IMR-90 (cell line): ENCODE measurements around the gene CCR3. TPM values are rescaled to one million over a fixed set of nuclear protein-coding genes. Genes with fewer than 3 reads are reported as not detected.

Source experiments
- ATAC-seq: fragments of 200-7000 bp; cut with Tn5 transposase; 2 replicates; pipeline ENCODE4 v1.9.1; 2020; ENCODE audit warnings: low read depth, mild to moderate bottlenecking, moderate library complexity
- BruUV-seq: library from RNA; stranded (reverse); fragments of 400-500 nt; replicated peaks from 2 replicates; lab custom pipeline; 2021; lab: Mats Ljungman, UMichigan
- CTCF ChIA-PET: fragments of 300-600 bp; formaldehyde crosslinking; extraction: SDS; loops from one replicate; lab custom pipeline; 2021; ENCODE audit warnings: antibody characterized with exemption; lab: Yijun Ruan, JAX
- POLR2A ChIA-PET: fragments of 300-600 bp; sonication (Branson Sonifier 250); formaldehyde crosslinking; loops from one replicate; lab custom pipeline; 2022; ENCODE audit warnings: antibody characterized with exemption; ENCODE audit not compliant: unreplicated experiment; lab: Charles Lee
- DNase-seq: peaks from one replicate; pipeline ENCODE4 v3.0.0; 2013
- H2AFZ ChIP-seq: replicated peaks from 2 replicates; pipeline ENCODE3; 2013; ENCODE audit warnings: low read length, mild to moderate bottlenecking; ENCODE audit not compliant: poor library complexity
- H2AK5ac ChIP-seq: 2 replicates; pipeline ENCODE4 v1.6.1; 2013; ENCODE audit warnings: low read depth, low read length, inconsistent platforms
- H2AK9ac ChIP-seq: replicated peaks from 2 replicates; pipeline ENCODE3; 2013; ENCODE audit warnings: mild to moderate bottlenecking, low read depth, low read length, moderate library complexity; ENCODE audit not compliant: poor library complexity
- H2BK120ac ChIP-seq: 2 replicates; pipeline ENCODE4 v1.6.1; 2013; ENCODE audit warnings: low read depth, low read length, inconsistent platforms
- H2BK15ac ChIP-seq: 3 replicates; pipeline ENCODE4 v1.6.1; 2013; ENCODE audit warnings: low read depth, low read length, inconsistent platforms
- H2BK20ac ChIP-seq: 2 replicates; pipeline ENCODE4 v1.6.1; 2013; ENCODE audit warnings: low read depth, mild to moderate bottlenecking, inconsistent platforms, low read length, moderate library complexity
- H2BK5ac ChIP-seq: 2 replicates; pipeline ENCODE4 v1.6.1; 2013; ENCODE audit warnings: mild to moderate bottlenecking, low read depth, low read length, inconsistent platforms; ENCODE audit not compliant: poor library complexity, severe bottlenecking
- H3K14ac ChIP-seq: replicated peaks from 2 replicates; pipeline ENCODE4 v1.6.1; 2013; ENCODE audit warnings: low read depth, low read length, inconsistent platforms
- H3K18ac ChIP-seq: 2 replicates; pipeline ENCODE4 v1.6.1; 2013; ENCODE audit warnings: low read depth, low read length, control low read depth
- H3K23ac ChIP-seq: 2 replicates; pipeline ENCODE4 v1.6.1; 2013; ENCODE audit warnings: low read depth, low read length, inconsistent platforms
- H3K27ac ChIP-seq: 2 replicates; pipeline ENCODE4 v1.5.1; 2013; ENCODE audit warnings: mild to moderate bottlenecking, control low read depth, low read length; ENCODE audit not compliant: insufficient read depth
- H3K27me3 ChIP-seq: 2 replicates; pipeline ENCODE4 v1.6.1; 2013; ENCODE audit warnings: low read length; ENCODE audit not compliant: control insufficient read depth, insufficient read depth
- H3K36me3 ChIP-seq: 2 replicates; pipeline ENCODE4 v1.6.1; 2013; ENCODE audit warnings: low read length, mixed read lengths; ENCODE audit not compliant: control insufficient read depth, insufficient read depth
- H3K4ac ChIP-seq: 2 replicates; pipeline ENCODE4 v1.6.1; 2013; ENCODE audit warnings: low read depth, low read length, inconsistent platforms
- H3K4me1 ChIP-seq: 2 replicates; pipeline ENCODE4 v1.6.1; 2013; ENCODE audit warnings: low read length, mixed read lengths; ENCODE audit not compliant: control insufficient read depth, insufficient read depth
- H3K4me2 ChIP-seq: 2 replicates; pipeline ENCODE4 v1.6.1; 2013; ENCODE audit warnings: low read depth, mild to moderate bottlenecking, control low read depth, low read length, moderate library complexity
- H3K4me3 ChIP-seq: 2 replicates; pipeline ENCODE4 v1.5.1; 2013; ENCODE audit warnings: low read depth, mild to moderate bottlenecking, control low read depth, low read length, moderate library complexity; ENCODE audit not compliant: insufficient read depth
- H3K56ac ChIP-seq: 2 replicates; pipeline ENCODE4 v1.6.1; 2013; ENCODE audit warnings: low read length, inconsistent platforms; ENCODE audit not compliant: insufficient read depth; ENCODE audit errors: extremely low read depth
- H3K79me1 ChIP-seq, 2 experiments: 2 replicates each; pipeline ENCODE4 v1.6.1; 2013; ENCODE audit warnings: low read length in 2 of 2, inconsistent platforms in 1 of 2, low read depth in 1 of 2
- H3K9ac ChIP-seq: 2 replicates; pipeline ENCODE4 v1.6.1; 2013; ENCODE audit warnings: low read depth, low read length, control low read depth
- H3K9me1 ChIP-seq: 2 replicates; pipeline ENCODE4 v1.6.1; 2013; ENCODE audit warnings: low read length, inconsistent platforms; ENCODE audit not compliant: insufficient read depth
- H3K9me3 ChIP-seq: 2 replicates; pipeline ENCODE4 v1.6.1; 2013; ENCODE audit warnings: low read length; ENCODE audit not compliant: control insufficient read depth, insufficient read depth
- H4K20me1 ChIP-seq: 2 replicates; pipeline ENCODE4 v1.6.1; 2013; ENCODE audit warnings: low read length, inconsistent platforms; ENCODE audit not compliant: insufficient read depth
- H4K5ac ChIP-seq: 2 replicates; pipeline ENCODE4 v1.6.1; 2013; ENCODE audit warnings: mild to moderate bottlenecking, low read depth, low read length, control low read depth
- H4K8ac ChIP-seq, 2 experiments: 2 replicates each; pipeline ENCODE4 v1.6.1; 2013; ENCODE audit warnings: low read depth in 2 of 2, low read length in 2 of 2, control low read depth in 1 of 2, inconsistent platforms in 1 of 2
- H4K91ac ChIP-seq: 2 replicates; pipeline ENCODE4 v1.6.1; 2013; ENCODE audit warnings: low read depth, low read length, inconsistent platforms; ENCODE audit not compliant: insufficient read depth
- WGBS, 2 experiments: methylation state at CpG; one replicate each; pipeline versions ENCODE4 v1.1.5 to v1.1.7; 2013; ENCODE audit warnings: missing lambda C conversion rate in 2 of 2; ENCODE audit not compliant: insufficient read length in 1 of 2; ENCODE audit errors: extremely low coverage in 2 of 2; 5-methylcytosine and 5-hydroxymethylcytosine counted together
- dilution Hi-C: fragments of 300-500 bp; cut with HindIII; formaldehyde crosslinking; loops from one replicate; pipeline ENCODE4 v1.14.3; 2018; ENCODE audit warnings: low sequenced_read_pairs; ENCODE audit not compliant: unreplicated experiment
- in situ Hi-C: fragments of 300-500 bp; cut with MboI; formaldehyde crosslinking; loops from 3 replicates; pipeline ENCODE4 v1.14.3; 2019; ENCODE audit warnings: low sequenced_read_pairs, inconsistent platforms, mixed read lengths
- intact Hi-C: fragments of 100-400 bp; cut with micrococcal nuclease; formaldehyde crosslinking; loops from 2 replicates; pipeline ENCODE4 v1.10.0; 2022
- polyA plus RNA-seq, 3 experiments: library from polyadenylated mRNA; depleted of rRNA; stranded (reverse); fragments of >200 nt; gene quantifications; 2 replicates each; pipeline ENCODE4 v1.2.3, GENCODE V29; 2012; ENCODE audit warnings: low replicate concordance in 1 of 3
- total RNA-seq: library from RNA; depleted of rRNA; stranded (reverse); fragments of >200 nt; gene quantifications from 2 replicates; pipeline ENCODE4 v1.2.3, GENCODE V29; 2012
- TF ChIP-seq, protein P1 (sequence below): fragments of 150-350 bp; IDR thresholded peaks from 2 replicates; pipeline ENCODE4 v1.6.1; 2017; ENCODE audit warnings: mild to moderate bottlenecking, antibody characterized with exemption, low read length, low read depth

Gene CCR3
- total and polyA plus RNA-seq, 2 of the 4 experiments (the other 2 are of a cell fraction): not detected

DNA sequence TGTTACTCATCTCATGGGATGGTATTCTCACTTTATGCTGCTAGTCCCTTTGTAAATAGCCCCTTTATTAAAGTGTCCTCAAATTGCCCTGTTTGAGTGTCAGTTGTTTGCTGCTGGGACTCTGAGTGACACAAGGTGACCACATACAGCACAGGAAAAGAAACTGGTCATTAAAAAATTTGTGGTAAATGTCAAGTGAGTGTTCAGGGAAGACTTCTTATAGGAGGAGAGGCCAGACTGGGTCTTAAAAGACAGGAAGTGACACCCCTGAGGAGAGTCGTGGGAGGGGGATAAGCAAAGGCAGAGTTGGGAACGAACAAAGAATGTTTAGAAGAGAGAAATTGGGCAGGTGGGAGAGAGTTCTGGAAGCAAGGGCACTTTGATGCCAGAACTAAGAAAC, 35.2 kb downstream of the CCR3 start:
- CTCF ChIA-PET: interaction anchor here (0.6 kb wide), 1 partner anchor 661 kb away, joined by 5 read pairs; no protein-coding TSS in a partner anchor
- no peaks in the 10 kb centered on the region for H3K79me1 ChIP-seq
- intact Hi-C loops (no loop called here), dilution Hi-C loops (no loop called here), in situ Hi-C loops (no loop called here)
- no peak overlapping the region for H4K91ac ChIP-seq
- no peak overlapping the region for H2AK5ac ChIP-seq
- no peak overlapping the region for H3K18ac ChIP-seq
- H3K27me3 ChIP-seq: peaks cover 8% of the 10 kb centered on the region
- WGBS, 2 experiments: 26% methylated on average over 2 of the region's 2 CpGs; no CpG with 5 or more reads in 1 of the 2 experiments
- no peak overlapping the region for H3K23ac ChIP-seq
- no peak overlapping the region for H3K56ac ChIP-seq
- ATAC-seq (no peak), DNase-seq (no peak)
- no peak overlapping the region for H3K4me2 ChIP-seq
- H3K9ac ChIP-seq: no peak overlapping the region
- no peaks in the 10 kb centered on the region for H3K9me1 ChIP-seq
- no peak overlapping the region for H3K4me3 ChIP-seq
- no peak overlapping the region for H2BK120ac ChIP-seq
- POLR2A ChIA-PET: no interaction called here
- H2BK5ac ChIP-seq: no peak overlapping the region
- H2BK15ac ChIP-seq: no peak overlapping the region
- no peak overlapping the region for H4K5ac ChIP-seq
- H3K27ac ChIP-seq: no peak overlapping the region
- no peak overlapping the region for H2AFZ ChIP-seq
- TF ChIP-seq, protein P1, sequence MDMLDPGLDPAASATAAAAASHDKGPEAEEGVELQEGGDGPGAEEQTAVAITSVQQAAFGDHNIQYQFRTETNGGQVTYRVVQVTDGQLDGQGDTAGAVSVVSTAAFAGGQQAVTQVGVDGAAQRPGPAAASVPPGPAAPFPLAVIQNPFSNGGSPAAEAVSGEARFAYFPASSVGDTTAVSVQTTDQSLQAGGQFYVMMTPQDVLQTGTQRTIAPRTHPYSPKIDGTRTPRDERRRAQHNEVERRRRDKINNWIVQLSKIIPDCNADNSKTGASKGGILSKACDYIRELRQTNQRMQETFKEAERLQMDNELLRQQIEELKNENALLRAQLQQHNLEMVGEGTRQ: no peak
- H3K4ac ChIP-seq: no peak overlapping the region
- no peaks in the 10 kb centered on the region for H3K9me3 ChIP-seq
- H4K8ac ChIP-seq: no peak overlapping the region
- no peak overlapping the region for H3K14ac ChIP-seq
- no peaks in the 10 kb centered on the region for H4K20me1 ChIP-seq
- no peak overlapping the region for H2AK9ac ChIP-seq
- BruUV-seq: no TSS peak
- H3K4me1 ChIP-seq: no peaks in the 10 kb centered on the region
- no peak overlapping the region for H2BK20ac ChIP-seq
- H3K36me3 ChIP-seq: no peaks in the 10 kb centered on the region
